ENCODE measurements around the gene GPATCH4. TPM values are rescaled to one million over a fixed set of nuclear protein-coding genes. Genes with fewer than 3 reads are reported as not detected.

GPATCH4 gene
- total RNA-seq, 1 experiment from 2014 or later = 26.2 TPM

Other genes starting within 250 kb of the GPATCH4 start
- not detected in 2 replicates for gene RHBG, start 232.3 kb downstream of the GPATCH4 start, total RNA-seq (2014; rRNA removed; shearing (Covaris generic); ENCODE audit: low replicate concordance)
- gene MEF2D, start 100.7 kb downstream of the GPATCH4 start, total RNA-seq (2014; rRNA removed; shearing (Covaris generic); ENCODE audit: low replicate concordance) = 22.3 and 24.7 TPM in 2 replicates
- 0.75 and 1.5 TPM in 2 replicates for gene IQGAP3, start 28.9 kb downstream of the GPATCH4 start, total RNA-seq (2014; rRNA removed; shearing (Covaris generic); ENCODE audit: low replicate concordance)
- gene TTC24, start 21.8 kb downstream of the GPATCH4 start, total RNA-seq (2014; rRNA removed; shearing (Covaris generic); ENCODE audit: low replicate concordance) = 2.9 and 7.8 TPM in 2 replicates
- gene NAXE, start 9.7 kb downstream of the GPATCH4 start, total RNA-seq (2014; rRNA removed; shearing (Covaris generic); ENCODE audit: low replicate concordance) = 113 and 135 TPM in 2 replicates
- gene HAPLN2, start 17.9 kb upstream of the GPATCH4 start, total RNA-seq (2014; rRNA removed; shearing (Covaris generic); ENCODE audit: low replicate concordance) = 0.47 TPM in 1 of 2 replicates, not detected in the other
- not detected in 2 replicates for gene BCAN, start 40.6 kb upstream of the GPATCH4 start, total RNA-seq (2014; rRNA removed; shearing (Covaris generic); ENCODE audit: low replicate concordance)
- not detected in 2 replicates for gene NES, start 75.9 kb upstream of the GPATCH4 start, total RNA-seq (2014; rRNA removed; shearing (Covaris generic); ENCODE audit: low replicate concordance)
- gene CRABP2, start 104.1 kb upstream of the GPATCH4 start, total RNA-seq (2014; rRNA removed; shearing (Covaris generic); ENCODE audit: low replicate concordance) = 0.56 TPM in 1 of 2 replicates, not detected in the other
- 22.8 and 26.5 TPM in 2 replicates for gene METTL25B, start 127.0 kb upstream of the GPATCH4 start, total RNA-seq (2014; rRNA removed; shearing (Covaris generic); ENCODE audit: low replicate concordance)
- gene ISG20L2, start 127.3 kb upstream of the GPATCH4 start, total RNA-seq (2014; rRNA removed; shearing (Covaris generic); ENCODE audit: low replicate concordance) = 17.9 and 18.4 TPM in 2 replicates
- gene MRPL24, start 139.6 kb upstream of the GPATCH4 start, total RNA-seq (2014; rRNA removed; shearing (Covaris generic); ENCODE audit: low replicate concordance) = 102 and 113 TPM in 2 replicates
- gene HDGF, start 150.2 kb upstream of the GPATCH4 start, total RNA-seq (2014; rRNA removed; shearing (Covaris generic); ENCODE audit: low replicate concordance) = 191 and 237 TPM in 2 replicates
- 39.6 and 50.0 TPM in 2 replicates for gene PRCC, start 166.1 kb upstream of the GPATCH4 start, total RNA-seq (2014; rRNA removed; shearing (Covaris generic); ENCODE audit: low replicate concordance)
- not detected in 2 replicates for gene SH2D2A, start 215.4 kb upstream of the GPATCH4 start, total RNA-seq (2014; rRNA removed; shearing (Covaris generic); ENCODE audit: low replicate concordance)

All from Karpas-422 (cell line).